Fibroblast of the conjunctiva (primary cell): ENCODE results near the gene MYO16.

Experiments
- DNase-seq: peaks from one replicate; pipeline ENCODE4 v3.0.0-alpha.2; 2010; ENCODE audit warnings: low read depth

Gene MYO16

GRCh38 chr13:108933061-108933460, 303.6 kb downstream of the MYO16 start:
- no peak for DNase-seq

GRCh38 chr13:108938155-108938554, 308.7 kb downstream of the MYO16 start:
- no peak for DNase-seq

GRCh38 chr13:108940121-108940520, 310.7 kb downstream of the MYO16 start:
- no peak for DNase-seq

- DNase-seq: no peak
These were observed 314.4 kb downstream of the MYO16 start for GRCh38 chr13:108943842-108944241.

- no peak for DNase-seq
These were observed 315.3 kb downstream of the MYO16 start for GRCh38 chr13:108944760-108945159.

GRCh38 chr13:108947551-108948030, 318.2 kb downstream of the MYO16 start:
- DNase-seq: peak; percentile 83

GRCh38 chr13:108948251-108948671, 318.9 kb downstream of the MYO16 start:
- DNase-seq: no peak

GRCh38 chr13:108950333-108951010, 321.1 kb downstream of the MYO16 start:
- DNase-seq: no peak

GRCh38 chr13:108955741-108956140, 326.3 kb downstream of the MYO16 start:
- DNase-seq: no peak

- peak; percentile 70 for DNase-seq
These were observed 328.1 kb downstream of the MYO16 start for GRCh38 chr13:108957369-108958012.

GRCh38 chr13:108958013-108958376, 328.6 kb downstream of the MYO16 start:
- DNase-seq: no peak

- DNase-seq: no peak
These were observed 329.8 kb downstream of the MYO16 start for GRCh38 chr13:108959234-108959633.

GRCh38 chr13:108960006-108960405, 330.6 kb downstream of the MYO16 start:
- no peak for DNase-seq

GRCh38 chr13:108961542-108962125, 332.2 kb downstream of the MYO16 start:
- peak; percentile 46 for DNase-seq

- no peak for DNase-seq
These were observed 333.2 kb downstream of the MYO16 start for GRCh38 chr13:108962654-108963053.

GRCh38 chr13:108963276-108963810, 333.9 kb downstream of the MYO16 start:
- DNase-seq: no peak

- DNase-seq: no peak
These were observed 334.6 kb downstream of the MYO16 start for GRCh38 chr13:108963846-108964600.

- DNase-seq: no peak
These were observed 335.2 kb downstream of the MYO16 start for GRCh38 chr13:108964606-108965005.

- DNase-seq: no peak
These were observed 338.0 kb downstream of the MYO16 start for GRCh38 chr13:108967371-108967770.

- DNase-seq: no peak
These were observed 339.2 kb downstream of the MYO16 start for GRCh38 chr13:108968566-108968965.

GRCh38 chr13:108974686-108975085, 345.3 kb downstream of the MYO16 start:
- no peak for DNase-seq

- DNase-seq: no peak
These were observed 350.8 kb downstream of the MYO16 start for GRCh38 chr13:108980237-108980636.
